Ovary (tissue), 3 donors: ENCODE measurements around the gene DUSP22.

Experiments used
- CTCF ChIP-seq, 3 donors: fragments of 450-650 bp in 2 of 3; fragments of 200-600 bp in 1 of 3; IDR thresholded peaks; one replicate each; pipeline versions ENCODE4 v1.5.1 to v1.8.0; 2016 to 2022; ENCODE audit warnings: antibody characterized with exemption in 3 of 3, mild to moderate bottlenecking in 1 of 3
- EP300 ChIP-seq: sonication (generic); formaldehyde crosslinking; IDR thresholded peaks from one replicate; pipeline ENCODE4 v1.6.1; 2017; ENCODE audit warnings: antibody characterized with exemption
- POLR2A ChIP-seq: fragments of 450-650 bp; IDR thresholded peaks from one replicate; pipeline ENCODE4 v1.6.1; 2017; ENCODE audit warnings: antibody characterized with exemption, mild to moderate bottlenecking, moderate library complexity
- donor health status: DM: no; HTN: no; CAD: no.

- no peak for TF ChIP-seq CTCF (IDR thresholded peaks at IDR 0.05)
- no peak for TF ChIP-seq POLR2A
- no peak for TF ChIP-seq EP300
These were observed 17.7 kb downstream of the DUSP22 start for GRCh38 chr6:309947-310346.
